GM12891 (cell line): ENCODE measurements around the gene CENATAC.

ENCODE experiments used
- PAX5 ChIP-seq: IDR thresholded peaks from 2 replicates; pipeline ENCODE4 v1.6.1; 2011; ENCODE audit warnings: low read length, moderate library complexity, mild to moderate bottlenecking; ENCODE audit not compliant: insufficient read depth, severe bottlenecking
- POLR2A ChIP-seq: IDR thresholded peaks from 2 replicates; pipeline ENCODE4 v1.6.1; 2011; ENCODE audit warnings: low read depth, low read length, control low read depth
- POLR2AphosphoS5 ChIP-seq: IDR thresholded peaks from 2 replicates; pipeline ENCODE4 v1.6.1; 2011; ENCODE audit warnings: low read depth, low read length, control low read depth
- TAF1 ChIP-seq: IDR thresholded peaks from 2 replicates; pipeline ENCODE4 v1.6.1; 2011; ENCODE audit warnings: low read depth, low read length, control low read depth

DNA sequence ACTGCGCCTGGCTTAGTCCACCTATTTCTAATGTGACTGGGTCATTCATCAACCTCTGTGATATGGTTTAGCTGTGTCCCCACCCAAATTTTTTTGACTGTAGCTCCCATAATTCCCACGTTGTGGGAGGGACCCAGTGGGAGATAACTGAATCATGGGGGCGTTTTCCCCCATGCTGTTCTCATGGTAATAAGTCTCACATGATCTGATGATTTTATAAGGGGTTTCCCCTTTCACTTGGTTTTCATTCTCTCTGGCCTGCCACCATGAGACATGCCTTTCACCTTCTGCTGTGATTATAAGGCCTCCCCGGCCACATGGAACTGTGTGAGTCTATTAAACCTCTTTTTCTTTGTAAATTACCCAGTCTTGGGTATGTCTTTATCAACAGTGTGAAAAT is 8.7 kb downstream of the CENATAC start:
- TF ChIP-seq POLR2A (no peak), TAF1 (no peak), POLR2AphosphoS5 (no peak), PAX5 (no peak)
